Stimulated activated CD8-positive, alpha-beta memory T cell treated with anti-CD3 and anti-CD28 coated beads, Interleukin-7, amount 100 ng/mL, for 48 hours (primary cell): Measurements from ENCODE around the gene TNFAIP2.

Source experiments
- DNase-seq, 2 donors: peaks; one replicate each; pipeline ENCODE4 v3.0.0-alpha.2; 2020; ENCODE audit warnings: low read depth in 1 of 2; ENCODE audit errors: extremely low read depth in 1 of 2

TNFAIP2 gene

DNA sequence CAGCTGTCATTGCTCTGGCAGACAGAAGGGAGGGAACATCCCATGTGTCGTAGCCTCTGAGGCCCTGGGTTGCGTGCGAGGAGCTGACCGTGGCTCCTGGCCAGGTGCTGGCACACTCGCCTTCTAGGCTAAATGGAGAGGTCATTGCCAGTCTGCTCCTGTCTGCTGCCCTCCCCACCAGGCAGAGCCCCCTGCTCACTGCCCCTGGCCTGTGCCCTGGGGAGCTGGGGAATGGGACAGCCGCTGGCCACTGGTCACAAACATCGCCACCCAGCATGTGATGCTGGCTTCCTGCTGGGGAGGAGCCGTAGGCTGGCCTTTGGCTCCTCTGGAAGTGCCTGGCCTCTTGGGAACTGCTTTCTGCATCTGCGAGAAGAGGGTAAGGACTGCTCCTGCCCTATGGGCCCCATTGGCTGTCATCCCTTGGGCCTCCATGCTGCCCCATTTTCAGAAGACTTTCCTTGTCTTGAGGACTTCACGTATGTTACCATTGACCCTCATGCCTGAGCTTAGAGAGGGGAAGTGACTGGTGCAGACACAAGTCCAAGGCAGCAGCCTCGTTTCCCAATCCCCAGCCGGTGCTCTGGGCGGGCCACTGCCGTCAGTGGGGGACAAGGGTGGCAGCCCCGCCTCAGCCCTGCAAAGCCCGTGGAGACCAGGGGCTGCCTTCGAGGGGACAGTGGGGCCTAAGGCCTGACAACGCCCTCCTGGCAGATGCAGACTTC, 2.0 kb upstream of the TNFAIP2 start:
- no peak for DNase-seq

DNA sequence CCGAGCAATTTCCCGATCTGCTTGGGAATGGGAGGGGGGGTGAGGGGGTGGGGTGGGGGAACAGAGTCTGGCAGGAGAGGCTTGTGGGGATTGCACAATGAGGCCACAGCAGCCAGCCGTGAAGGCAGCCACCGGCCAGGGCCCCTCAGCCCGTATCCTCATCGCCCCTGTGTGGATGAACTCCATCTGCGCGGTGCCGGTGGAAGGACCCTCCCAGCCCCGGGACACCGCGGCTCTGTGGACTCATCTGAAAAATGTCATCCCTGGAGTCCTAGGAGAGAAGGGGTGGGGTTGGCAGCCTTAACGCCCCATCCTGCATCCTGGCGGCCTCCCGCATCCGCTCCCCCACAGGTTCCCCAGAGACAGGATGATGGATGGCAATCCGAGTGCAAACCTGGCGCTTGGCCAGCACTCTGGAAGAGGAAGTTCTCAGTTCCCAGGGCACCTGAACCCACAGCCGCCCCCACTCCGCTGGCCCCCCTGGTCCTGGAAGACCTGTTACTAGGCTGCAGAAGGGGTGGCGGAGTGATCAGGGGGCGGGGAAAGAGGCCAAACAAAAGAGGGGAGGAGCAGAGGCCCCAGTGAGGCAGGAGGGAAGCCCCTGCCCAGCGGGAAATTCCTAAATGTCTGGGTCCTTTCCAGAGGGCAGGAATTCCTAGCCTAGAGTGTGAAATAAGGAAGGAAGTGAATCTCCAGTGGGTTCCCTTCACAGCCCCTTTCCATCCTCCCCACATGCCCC, 1.2 kb upstream of the TNFAIP2 start:
- no peak for DNase-seq

DNA sequence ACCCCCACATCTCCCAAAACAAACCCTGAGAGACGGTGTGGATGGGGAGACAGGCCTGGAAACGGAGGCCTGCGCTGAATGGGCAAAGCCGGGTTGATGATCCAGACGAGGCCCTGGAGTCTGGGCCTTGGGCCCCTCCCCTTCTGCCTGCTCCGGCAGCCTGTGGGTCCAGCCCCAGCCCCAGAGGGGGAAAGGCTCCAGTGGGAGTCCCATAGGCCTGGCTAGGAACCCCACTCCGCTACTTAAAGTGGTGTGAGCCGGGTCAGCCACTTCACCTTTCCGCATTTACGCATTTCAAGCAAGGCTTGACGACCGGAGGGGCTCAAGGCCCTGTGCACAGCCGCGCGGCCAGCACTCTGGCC, 695 bp upstream of the TNFAIP2 start:
- no peak for DNase-seq

- no peak for DNase-seq
Measured at GRCh38 chr14:103123634-103124500, 606 bp downstream of the TNFAIP2 start.

DNA sequence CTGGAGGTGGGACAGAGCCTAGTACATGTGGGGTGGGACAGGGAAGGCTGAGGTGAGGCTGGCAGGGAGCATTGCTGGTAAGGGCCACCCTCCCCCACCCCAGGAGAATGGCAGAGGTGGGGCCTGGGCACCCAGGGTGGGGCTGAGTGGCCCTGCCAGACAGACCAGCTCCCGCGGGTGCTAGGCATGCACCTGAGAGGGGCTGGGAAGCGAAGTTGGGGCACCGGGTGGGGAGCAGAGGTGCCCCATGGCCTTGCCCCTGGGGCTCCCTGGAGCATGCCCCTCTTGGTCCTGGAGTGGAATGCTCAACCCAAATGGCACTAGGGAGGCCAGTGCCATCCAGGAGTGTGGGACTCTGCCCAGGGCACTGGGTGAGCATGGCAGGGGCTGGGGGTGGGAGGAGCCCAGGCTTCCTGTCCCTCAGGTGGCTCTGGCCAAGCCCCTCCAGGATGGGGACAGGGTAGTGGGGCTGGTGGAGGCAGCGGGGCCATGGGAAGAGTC, 1.3 kb downstream of the TNFAIP2 start:
- no peak for DNase-seq

- DNase-seq, result no peak
Measured at GRCh38 chr14:103125098-103126070, 2.1 kb downstream of the TNFAIP2 start.

DNA sequence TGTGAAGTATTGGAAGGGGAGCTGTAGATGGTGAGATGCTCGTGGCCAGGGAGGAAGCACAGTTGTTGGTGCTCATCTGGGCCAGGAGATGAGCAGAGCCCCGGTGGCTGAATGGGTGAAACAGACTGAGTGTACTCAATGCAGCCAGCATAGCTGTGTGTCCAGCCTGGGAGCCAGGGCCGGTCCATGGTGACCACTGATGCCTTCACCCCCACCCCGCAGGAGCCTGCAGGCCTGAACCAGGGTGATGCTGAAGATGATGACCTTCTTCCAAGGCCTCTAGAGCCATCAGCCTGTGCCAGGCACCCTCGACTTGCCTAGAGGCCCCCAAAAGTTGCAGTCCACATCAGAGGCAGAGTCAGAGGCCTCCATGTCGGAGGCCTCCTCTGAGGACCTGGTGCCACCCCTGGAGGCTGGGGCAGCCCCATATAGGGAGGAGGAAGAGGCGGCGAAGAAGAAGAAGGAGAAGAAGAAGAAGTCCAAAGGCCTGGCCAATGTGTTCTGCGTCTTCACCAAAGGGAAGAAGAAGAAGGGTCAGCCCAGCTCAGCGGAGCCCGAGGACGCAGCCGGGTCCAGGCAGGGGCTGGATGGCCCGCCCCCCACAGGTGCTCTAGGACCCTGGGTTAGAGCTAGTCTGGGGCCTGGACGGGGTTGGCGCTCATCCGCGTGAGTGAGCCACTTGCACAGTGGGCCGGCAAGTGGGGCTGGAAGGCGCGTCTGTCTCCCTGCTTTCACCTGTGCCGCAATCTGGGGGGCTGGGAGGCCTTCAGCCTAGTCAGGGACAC, 3.0 kb downstream of the TNFAIP2 start:
- DNase-seq, result no peak

DNA sequence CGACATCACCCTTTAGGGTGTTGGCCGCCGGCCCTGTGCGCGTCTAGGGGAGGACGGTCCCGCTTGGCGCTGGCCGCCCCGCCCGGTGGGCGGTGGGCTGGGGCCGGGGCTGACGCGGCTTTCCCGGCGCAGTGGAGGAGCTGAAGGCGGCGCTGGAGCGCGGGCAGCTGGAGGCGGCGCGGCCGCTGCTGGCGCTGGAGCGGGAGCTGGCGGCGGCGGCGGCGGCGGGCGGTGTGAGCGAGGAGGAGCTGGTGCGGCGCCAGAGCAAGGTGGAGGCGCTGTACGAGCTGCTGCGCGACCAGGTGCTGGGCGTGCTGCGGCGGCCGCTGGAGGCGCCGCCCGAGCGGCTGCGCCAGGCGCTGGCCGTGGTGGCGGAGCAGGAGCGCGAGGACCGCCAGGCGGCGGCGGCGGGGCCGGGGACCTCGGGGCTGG, 3.6 kb downstream of the TNFAIP2 start:
- no peak for DNase-seq

- DNase-seq, result no peak
Measured at GRCh38 chr14:103127356-103127755, 4.1 kb downstream of the TNFAIP2 start.

GRCh38 chr14:103127861-103128598, 4.8 kb downstream of the TNFAIP2 start:
- no peak for DNase-seq

DNA sequence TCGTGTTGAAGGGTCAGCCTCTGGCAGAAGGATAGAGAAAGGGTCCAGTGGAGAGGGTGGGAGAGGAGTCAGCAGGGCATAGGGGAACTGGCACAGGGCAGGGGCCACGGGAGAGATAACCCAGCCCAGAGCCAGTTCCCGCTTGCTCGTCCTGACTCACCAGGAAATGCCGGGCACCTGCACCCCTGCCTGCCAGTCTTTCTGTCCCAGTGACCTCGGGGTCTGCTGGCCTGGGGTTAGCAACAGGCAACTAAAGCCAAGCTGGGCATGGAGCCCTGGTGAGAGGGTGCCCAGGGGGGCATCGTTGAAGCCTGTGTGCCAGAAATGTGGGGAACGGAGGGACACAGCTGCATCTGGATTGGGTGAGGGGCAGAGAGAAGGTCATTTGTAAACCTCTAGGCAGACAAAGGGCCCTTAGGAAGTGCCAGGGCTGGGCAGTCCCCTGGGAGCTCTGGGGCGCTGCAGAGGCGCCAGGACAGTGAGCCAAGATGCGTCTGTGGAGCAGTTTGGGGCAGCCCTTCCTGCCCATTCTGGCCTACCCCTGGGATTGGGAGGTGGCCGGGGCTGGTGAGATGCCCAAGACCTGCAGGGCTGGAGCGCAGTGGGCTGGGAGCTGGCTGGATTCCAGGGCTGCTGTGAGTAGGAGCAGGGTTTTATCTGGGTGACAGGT, 5.5 kb downstream of the TNFAIP2 start:
- DNase-seq, result no peak

DNA sequence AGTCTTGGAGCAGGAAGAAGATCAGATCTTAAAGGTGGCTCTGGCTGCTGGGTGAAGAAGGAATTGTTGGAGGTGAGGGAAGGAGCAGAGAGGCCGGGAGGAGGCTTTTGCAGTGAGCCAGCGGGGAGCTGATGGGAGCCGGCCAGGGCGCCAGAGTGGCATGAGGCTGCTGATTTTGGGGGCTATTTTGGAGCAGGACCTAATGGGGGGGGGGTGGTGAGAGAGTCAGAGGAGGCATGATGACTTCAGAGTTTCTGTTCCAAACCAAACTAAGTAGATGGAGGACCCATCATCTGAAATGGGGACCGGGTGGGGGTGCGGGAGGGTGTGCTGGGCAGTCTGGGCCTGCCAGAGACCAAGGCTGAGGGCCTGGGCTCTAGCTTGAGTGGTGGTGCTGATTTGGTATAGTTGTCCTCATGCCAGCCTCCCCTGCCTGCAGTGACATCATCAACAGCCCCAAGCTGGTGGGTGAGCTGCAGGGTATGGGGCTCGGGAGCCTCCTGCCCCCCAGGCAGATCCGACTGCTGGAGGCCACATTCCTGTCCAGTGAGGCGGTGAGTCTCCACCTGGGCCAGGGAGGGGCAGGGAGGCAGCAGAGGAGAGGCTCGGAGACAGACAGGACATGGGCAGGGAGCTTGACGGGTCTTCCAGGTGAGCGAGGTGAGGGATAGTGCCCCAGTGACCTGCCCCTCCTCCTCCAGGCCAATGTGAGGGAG, 6.2 kb downstream of the TNFAIP2 start:
- no peak for DNase-seq

GRCh38 chr14:103130017-103130764, 6.9 kb downstream of the TNFAIP2 start:
- no peak for DNase-seq

- DNase-seq, result no peak
Measured at GRCh38 chr14:103130965-103131364, 7.7 kb downstream of the TNFAIP2 start.

DNA sequence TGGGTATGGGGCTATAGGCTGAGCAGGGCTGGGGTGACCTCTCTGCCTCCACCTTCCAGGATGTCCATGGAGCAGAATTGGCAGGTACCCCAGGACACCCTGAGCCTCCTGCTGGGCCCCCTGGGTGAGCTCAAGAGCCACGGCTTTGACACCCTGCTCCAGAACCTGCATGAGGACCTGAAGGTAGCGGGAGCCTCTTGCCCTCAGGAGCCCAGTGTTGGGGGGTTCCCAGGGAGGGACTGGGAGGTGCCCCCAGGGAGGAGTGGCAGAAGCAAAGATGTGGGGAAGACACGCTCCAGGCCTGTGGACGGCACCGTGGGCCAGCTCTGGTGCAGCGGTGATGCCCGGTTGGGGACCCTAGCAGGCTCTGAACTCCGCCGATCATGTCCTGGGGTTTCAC, 8.3 kb downstream of the TNFAIP2 start:
- no peak for DNase-seq

DNA sequence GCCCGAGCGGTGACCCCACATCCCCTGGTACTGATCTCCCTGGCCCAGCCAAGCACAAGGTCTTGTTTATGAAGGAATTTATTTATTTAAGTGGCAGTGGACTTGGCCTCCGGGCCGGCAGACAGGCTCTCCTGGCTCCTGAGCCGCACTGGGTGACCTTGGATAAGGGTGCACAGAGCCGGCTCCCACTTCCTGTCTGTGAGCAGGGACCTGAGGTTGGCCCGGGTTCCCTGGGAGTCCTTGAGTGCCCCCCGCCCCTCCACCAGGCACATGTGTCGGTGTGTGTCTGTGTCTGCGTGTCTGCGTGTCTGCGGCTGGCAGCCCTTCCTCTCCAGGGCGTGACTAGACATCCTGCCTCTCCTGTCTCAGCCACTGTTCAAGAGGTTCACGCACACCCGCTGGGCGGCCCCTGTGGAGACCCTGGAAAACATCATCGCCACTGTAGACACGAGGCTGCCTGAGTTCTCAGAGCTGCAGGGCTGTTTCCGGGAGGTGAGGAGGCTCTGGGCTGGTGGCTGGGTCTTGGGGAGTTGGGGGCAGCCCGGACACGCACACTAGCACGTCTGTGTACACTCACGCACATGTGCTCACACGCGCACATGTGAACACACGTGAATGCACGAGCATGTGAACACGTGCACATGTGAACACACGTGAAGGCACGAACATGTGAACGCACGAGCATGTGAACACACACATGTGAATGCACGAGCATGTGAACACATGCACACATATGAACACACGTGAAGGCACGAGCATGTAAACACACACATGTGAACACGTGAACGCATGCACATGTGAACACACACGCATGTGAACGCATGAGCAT, 9.3 kb downstream of the TNFAIP2 start:
- DNase-seq, result no peak
